ENCODE results near the gene GPLD1. TPM values are rescaled to one million over a fixed set of nuclear protein-coding genes. Genes with fewer than 3 reads are reported as not detected.
A peak's percentile ranks its signal among the peaks of the same experiment; 100 is the strongest.
"Not testable (repeated sequence)": the region's sequence is repeated elsewhere in the genome, so short reads cannot be mapped to it uniquely, and the experiment has no call there.

Gene GPLD1
- 1 to 10 TPM; 2.9 to 4.9 (median 4.7) TPM for polyA plus RNA-seq (ENCODE audit: insufficient read length in 3 of 3)
- long read RNA-seq, donor 1, result 0 reads
- long read RNA-seq, donor 2, result 0 reads
- long read RNA-seq, donor 3, result 0 reads
- long read RNA-seq, donor 4, result 0 reads
- long read RNA-seq, donor 5, result 0 reads
- long read RNA-seq, donor 6, partial matches to known transcripts, result 27 of 40 reads
- long read RNA-seq, donor 6, other reads (novel, unspliced or antisense), result 13 of 40 reads
- long read RNA-seq, donor 7, partial matches to known transcripts, result 15 of 38 reads
- long read RNA-seq, donor 7, other reads (novel, unspliced or antisense), result 23 of 38 reads
- long read RNA-seq, donor 8, result 0 reads
- long read RNA-seq, donor 9, result 0 reads
- long read RNA-seq, donor 10, result 0 reads
- long read RNA-seq, donor 11, result 0 reads
- long read RNA-seq, donor 12, result 0 reads
- long read RNA-seq, donor 13, result 0 reads
- long read RNA-seq, donor 14, result 0 reads
- long read RNA-seq, donor 15, result 0 reads
- long read RNA-seq, donor 16, partial matches to known transcripts, result 0 of 1 reads
- long read RNA-seq, donor 16, other reads (novel, unspliced or antisense), result 0 of 1 reads

- DNase-seq, result no peak
Observed at GRCh38 chr6:24489470-24489869, at the start of gene GPLD1. GPLD1 (minus strand) TSS chr6:24489578; CDS start chr6:24489511, 67 bp downstream.

- DNase-seq, result no peak
Observed at GRCh38 chr6:24537771-24538385, 48.5 kb upstream of the GPLD1 start.

DNA sequence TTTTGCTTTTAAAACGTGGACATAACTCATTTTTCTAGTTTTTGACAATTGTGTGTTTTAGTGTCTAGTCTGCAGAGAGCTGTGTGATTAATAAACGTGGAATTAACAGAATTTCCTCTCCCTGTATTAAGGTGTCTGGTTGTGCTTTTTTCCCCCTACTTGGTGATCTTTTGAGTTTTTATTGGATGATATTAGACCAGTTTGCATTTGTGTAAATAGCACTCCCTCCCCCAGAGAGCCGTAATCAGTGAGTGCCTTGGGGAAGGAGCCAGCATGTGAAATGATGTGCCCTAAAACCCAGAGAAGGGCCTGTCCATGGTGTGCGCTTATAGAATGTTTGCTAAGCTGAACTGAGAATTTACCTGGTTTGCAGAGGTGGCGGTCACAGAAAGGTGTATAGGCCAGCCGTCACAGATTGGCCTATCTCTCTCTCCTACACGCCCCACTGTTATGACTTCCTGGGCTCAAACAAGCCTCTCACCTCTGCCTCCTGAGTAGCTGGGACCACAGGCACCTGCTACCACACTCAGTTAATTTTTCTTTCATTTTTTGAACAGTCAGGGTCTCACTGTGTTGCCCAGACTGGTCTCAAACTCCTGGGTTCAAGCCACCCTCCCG is 47.8 kb upstream of the GPLD1 start:
- no peak for DNase-seq

- no peak for DNase-seq
Observed at GRCh38 chr6:24536466-24536865, 47.1 kb upstream of the GPLD1 start.

- DNase-seq, result no peak
Observed at GRCh38 chr6:24535210-24535609, 45.8 kb upstream of the GPLD1 start.

GRCh38 chr6:24534329-24534728 is 45.0 kb upstream of the GPLD1 start:
- no peak for DNase-seq

DNA sequence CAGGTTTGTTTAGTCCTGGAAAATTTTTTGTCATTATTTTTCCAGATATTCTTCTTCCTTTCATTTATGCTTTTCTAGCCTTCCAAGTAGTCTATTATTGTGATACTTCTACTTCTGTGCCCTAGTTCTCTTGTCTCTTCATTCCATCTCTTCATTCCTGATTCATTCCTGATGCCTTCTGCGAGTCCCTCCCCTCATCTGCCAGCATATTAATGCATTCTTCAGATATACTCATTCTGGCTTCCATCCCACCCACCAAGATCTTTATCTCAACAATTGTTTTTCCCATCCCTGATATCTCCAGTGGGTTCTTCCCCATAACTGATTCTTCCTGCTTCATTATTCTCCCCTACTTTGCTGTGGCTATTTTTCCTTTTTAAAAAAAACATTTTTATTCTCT is 40.6 kb upstream of the GPLD1 start:
- DNase-seq, result no peak

- DNase-seq, result peak; percentile 20
Observed at GRCh38 chr6:24524805-24525204, 35.4 kb upstream of the GPLD1 start.

DNA sequence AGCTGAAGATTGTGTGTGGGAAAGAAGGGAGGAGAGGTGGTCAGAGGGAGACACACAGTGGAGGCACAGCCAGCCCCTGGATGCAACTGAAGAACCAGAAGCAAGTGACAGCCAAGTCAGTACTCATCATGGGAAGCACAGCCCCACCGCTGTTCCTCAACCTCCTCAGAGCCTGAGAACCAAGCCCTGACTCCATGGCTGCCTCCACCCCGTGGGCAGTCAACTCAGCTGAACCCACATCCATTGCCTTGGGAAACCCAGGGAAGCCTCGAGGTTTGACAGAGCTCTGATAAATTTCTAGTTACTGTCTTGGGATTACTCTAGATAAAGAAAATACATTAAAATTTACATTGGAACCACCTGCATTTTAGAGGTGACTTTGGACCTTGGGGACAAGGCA is 35.0 kb upstream of the GPLD1 start:
- DNase-seq, result no peak

DNA sequence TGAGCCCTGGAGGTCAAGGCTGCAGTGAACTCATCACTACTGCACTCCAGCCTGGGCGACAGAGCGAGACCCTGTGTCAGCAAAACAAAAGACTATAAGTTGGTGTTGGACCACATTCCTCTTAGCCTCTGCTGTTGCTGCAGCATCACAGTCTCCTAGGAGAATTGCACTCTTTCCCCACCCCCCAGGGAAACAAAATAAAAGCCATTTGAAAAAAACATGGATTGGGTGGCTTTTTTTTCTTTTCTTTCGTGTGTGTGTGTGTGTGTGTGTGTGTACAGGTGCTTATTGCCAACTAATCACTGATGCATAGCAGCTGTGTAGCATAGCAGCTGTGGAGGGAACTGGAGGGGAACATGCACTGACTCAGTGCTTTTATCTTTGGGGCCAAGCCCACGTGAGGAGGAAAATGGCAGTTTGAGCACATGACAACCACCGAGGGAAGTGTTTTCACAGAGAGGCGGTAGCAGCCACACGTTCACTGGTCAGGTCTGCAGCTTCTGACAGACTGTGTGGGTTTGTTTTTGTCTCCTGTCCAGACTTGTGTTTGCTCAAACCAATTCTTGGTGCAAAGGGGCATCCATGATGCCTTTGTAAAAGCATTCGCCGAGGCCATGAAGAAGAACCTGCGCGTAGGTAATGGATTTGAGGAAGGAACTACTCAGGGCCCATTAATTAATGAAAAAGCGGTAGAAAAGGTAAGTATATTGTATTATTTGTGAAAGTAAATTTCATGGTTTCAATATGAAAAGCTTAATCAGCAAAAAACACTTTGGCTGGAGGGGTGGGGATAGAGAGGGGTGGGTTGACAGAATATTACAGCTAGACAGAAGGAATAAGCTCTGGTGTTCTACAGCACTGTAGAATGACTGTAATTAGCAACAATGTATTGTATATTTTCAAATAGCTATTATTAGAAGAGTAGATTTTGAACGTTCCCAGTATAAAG is 33.1 kb upstream of the GPLD1 start:
- peak; percentile 26 for DNase-seq

- DNase-seq, result no peak
Observed at GRCh38 chr6:24520929-24521546, 31.7 kb upstream of the GPLD1 start.

GRCh38 chr6:24517659-24518543 is 28.5 kb upstream of the GPLD1 start:
- peak; percentile 9 for DNase-seq

- DNase-seq, result no peak
Observed at GRCh38 chr6:24513602-24514001, 24.2 kb upstream of the GPLD1 start.

- not testable (repeated sequence) for DNase-seq
Observed at GRCh38 chr6:24511976-24512375, 22.6 kb upstream of the GPLD1 start.

DNA sequence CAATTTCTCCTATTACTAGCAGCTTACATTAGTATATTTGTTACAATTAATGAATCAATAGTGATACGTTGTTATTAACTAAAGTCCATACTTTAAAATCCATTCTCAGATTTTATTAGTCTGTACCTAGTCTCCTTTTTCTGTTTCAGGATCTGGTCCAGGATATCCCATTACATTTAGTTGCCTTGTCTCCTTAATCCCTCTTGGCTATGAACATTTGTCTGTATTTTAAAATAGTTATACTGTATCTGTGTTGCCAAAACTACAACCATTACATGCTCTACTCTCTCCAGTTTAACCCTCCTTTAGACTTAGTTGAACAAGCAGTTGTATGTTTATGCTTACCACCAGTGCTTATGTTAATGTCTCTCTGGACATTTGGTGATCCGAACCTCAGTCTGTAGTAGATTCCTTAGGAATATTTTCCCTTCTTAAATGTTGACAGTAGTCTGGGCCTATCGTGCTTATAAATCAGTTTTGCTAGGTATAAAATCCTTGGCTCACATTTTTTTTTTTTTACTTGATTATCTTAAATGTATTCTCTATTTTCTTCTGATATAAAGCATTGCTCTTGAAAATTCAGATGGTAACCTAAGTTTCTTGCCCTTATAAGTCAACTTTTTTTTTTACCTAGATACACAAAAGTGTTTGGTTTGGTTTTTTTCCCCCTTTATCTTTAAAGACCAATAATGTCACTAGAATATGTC is 17.6 kb upstream of the GPLD1 start:
- DNase-seq, result no peak

DNA sequence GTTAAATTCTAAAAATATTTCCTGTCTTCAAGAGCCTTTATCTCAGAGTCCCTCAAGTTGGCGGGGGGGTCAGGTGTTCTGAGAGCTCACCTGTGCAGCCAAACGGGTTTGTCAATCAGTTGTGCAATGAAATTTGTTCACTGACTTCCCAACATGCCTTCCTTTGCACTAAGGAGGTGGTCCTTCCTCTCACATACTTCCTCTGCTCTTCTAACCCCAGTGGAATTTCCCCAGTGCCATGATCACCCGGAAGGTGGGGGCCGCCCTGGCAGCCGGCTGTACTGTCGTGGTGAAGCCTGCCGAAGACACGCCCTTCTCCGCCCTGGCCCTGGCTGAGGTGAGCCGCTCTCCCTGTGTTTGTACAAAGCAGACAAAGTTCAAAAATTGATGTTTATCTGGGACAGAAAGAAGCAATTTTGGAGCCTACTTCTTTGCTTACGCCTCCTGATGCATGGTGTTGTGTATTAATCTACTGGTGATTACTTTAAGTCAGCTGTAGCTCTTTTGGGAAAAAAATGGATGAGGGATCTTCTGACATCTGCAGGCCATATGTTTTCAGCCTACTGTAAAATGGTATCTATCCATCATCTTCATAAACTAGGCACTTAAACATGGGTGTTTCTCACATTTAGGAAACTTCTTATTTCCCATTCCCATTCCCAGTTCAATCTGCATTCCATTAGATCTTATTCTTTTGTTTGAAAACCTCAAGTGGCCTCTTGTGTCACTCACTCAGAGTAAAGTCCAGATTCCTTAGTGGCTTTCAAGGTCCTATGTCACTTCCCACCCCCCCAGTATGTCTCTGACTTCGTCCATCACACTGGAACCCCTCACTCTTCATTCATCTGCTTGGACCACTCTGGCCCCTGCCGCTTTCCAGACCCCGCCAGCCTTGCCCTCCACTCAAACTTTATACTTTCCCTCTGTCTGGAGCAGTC is 15.5 kb upstream of the GPLD1 start:
- DNase-seq, result no peak

GRCh38 chr6:24504287-24504648 is 14.9 kb upstream of the GPLD1 start:
- no peak for DNase-seq

GRCh38 chr6:24501914-24502313 is 12.5 kb upstream of the GPLD1 start:
- no peak for DNase-seq
